GM10248 (cell line): Measurements from ENCODE around the gene OGDHL.
"Not testable (repeated sequence)": the region's sequence is repeated elsewhere in the genome, so short reads cannot be mapped to it uniquely, and the experiment has no call there.

ENCODE experiments used
- CTCF ChIA-PET: fragments of 300-600 bp; sonication (Branson Sonifier 250); formaldehyde crosslinking; extraction: SDS; loops from one replicate; lab custom pipeline; 2021; ENCODE audit warnings: antibody characterized with exemption; lab: Yijun Ruan, JAX
- POLR2A ChIA-PET: fragments of 350-650 bp; sonication (Branson Sonifier 250); formaldehyde crosslinking; extraction: SDS; loops from one replicate; lab custom pipeline; 2020; ENCODE audit warnings: antibody characterized with exemption; lab: Yijun Ruan, JAX
- DNase-seq: peaks from one replicate; pipeline ENCODE4 v3.0.0; 2012; ENCODE audit errors: extremely low spot score
- TF ChIP-seq, protein P1 (sequence below): IDR thresholded peaks from 2 replicates; pipeline ENCODE4 v1.5.1; 2012; ENCODE audit warnings: mild to moderate bottlenecking, low read depth; ENCODE audit errors: extremely low read depth, missing control alignments, control extremely low read depth

Gene OGDHL

DNA sequence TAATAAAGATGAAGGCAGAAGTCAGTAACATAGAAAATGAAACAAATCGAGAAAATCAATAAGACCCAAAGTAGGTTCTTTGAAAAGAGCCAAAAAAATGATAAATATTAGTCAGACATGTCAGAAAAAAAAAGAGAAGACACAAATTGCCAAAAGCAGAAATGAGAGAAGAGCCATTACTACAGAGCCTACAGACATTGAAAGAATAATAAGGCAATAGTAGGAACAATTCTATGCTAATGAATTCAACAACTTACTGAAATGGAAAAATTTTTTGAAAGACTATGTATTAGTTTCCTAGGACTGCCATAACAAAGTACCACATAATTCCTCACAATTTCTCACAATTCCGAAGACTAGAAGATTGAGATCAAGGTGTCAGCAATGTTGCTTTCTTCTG, 35.5 kb downstream of the OGDHL start:
- TF ChIP-seq, protein P1, sequence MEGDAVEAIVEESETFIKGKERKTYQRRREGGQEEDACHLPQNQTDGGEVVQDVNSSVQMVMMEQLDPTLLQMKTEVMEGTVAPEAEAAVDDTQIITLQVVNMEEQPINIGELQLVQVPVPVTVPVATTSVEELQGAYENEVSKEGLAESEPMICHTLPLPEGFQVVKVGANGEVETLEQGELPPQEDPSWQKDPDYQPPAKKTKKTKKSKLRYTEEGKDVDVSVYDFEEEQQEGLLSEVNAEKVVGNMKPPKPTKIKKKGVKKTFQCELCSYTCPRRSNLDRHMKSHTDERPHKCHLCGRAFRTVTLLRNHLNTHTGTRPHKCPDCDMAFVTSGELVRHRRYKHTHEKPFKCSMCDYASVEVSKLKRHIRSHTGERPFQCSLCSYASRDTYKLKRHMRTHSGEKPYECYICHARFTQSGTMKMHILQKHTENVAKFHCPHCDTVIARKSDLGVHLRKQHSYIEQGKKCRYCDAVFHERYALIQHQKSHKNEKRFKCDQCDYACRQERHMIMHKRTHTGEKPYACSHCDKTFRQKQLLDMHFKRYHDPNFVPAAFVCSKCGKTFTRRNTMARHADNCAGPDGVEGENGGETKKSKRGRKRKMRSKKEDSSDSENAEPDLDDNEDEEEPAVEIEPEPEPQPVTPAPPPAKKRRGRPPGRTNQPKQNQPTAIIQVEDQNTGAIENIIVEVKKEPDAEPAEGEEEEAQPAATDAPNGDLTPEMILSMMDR: no peak
- no peak for DNase-seq
- POLR2A ChIA-PET: no interaction called here
- CTCF ChIA-PET: no interaction called here

DNA sequence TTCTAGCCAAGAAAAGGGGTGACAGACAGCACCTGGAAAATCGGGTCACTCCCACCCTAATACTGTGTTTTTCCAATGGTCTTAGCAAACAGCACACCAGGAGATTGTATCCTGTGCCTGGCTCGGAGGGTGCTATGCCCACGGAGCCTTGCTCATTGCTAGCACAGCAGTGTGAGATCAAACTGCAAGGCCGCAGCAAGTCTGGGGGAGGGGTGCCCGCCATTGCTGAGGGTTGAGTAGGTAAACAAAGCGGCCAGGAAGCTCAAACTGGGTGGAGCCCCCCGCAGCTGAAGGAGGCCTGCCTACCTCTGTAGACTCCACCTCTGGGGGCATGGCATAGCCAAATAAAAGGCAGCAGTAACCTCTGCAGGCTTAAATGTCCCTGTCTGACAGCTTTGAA, 47.0 kb downstream of the OGDHL start:
- POLR2A ChIA-PET, DNase-seq, CTCF ChIA-PET: not testable (repeated sequence)

DNA sequence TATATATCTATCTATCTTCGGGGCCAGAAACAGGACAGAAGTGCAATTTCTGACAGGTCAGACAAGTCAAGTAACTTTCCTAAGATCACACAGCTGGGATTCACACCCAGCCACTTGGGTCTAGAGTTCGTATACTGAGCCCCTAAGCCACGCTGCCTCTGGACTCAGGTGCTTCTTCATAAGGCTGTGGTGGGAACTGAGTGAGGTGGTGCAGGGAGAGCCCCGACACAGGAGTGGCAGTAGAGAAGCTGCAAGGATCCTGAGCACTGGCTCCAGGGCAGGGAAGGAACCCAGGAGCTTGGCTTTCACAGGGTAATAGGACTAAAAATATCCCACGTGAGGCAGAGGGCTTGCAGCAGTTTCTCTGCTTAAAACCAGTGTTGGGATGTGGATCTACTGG, 48.9 kb downstream of the OGDHL start:
- no peak for DNase-seq
- CTCF ChIA-PET: no interaction called here
- TF ChIP-seq, protein P1: no peak
- POLR2A ChIA-PET: no interaction called here

DNA sequence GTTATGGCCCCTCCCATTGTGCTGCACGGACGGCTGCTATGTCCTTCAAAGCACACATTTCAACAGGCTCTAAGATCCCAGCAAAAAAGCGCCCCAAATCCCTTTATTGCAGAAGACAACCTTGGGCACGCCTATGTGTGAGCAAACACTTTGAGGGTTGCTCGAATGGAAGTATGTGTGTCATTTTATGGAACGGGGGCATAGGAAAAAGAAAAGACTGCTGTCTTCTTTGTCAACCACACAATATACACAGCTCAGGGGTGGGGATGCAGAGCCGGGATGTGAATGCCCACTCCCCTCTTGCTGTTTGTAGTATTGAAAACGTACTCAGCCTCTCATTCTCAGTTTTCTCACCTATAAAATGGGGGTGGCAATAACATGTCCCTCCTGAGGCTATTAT, 50.6 kb downstream of the OGDHL start:
- ChIA-PET CTCF (interaction anchor here (1.2 kb wide), 1 partner anchor 12 kb away, joined by 4 read pairs; no protein-coding TSS in a partner anchor), POLR2A (no interaction called here)
- DNase-seq: no peak
- TF ChIP-seq, protein P1: no peak

DNA sequence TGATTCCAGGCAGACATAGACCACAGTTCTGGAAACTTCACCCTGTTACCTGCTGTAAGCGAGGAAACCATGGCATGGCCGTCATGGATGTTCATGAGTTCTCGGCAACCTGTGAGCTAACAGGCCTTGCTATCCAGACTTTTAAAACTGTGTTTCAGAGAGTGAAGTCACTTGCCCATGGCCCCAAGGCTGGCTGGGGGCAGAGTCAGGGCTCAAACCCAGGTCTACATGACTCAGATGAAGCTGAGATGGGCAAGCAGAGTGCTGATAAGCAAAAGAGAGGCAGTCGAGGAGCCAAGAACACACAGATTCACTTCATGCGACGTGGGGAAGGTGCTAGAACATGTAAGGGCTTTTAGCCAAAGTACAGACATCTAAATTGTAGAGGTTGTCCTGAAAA, 51.2 kb downstream of the OGDHL start:
- ChIA-PET POLR2A (no interaction called here), CTCF (interaction anchor here (1.2 kb wide), 1 partner anchor 13 kb away, joined by 4 read pairs; no protein-coding TSS in a partner anchor)
- no peak for DNase-seq
- TF ChIP-seq, protein P1: no peak

DNA sequence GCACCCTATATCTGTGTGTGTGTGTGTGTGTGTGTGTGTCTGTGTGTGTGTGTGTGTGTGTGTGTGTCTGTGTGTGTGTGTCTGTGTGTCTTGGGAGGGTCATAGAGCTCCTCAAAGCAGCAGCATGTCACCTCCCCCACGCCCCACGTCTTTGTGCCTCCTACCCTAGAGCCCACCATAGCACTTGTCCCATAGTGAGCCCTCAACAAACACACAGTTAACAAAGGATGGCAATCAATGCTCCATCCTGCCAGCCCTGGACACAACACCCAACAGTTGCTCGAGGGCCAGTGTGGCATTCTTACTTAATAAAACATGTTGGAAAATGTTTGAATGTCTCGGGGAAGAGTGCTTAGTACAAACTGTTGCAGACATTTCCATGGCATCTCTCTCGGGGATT, 52.2 kb downstream of the OGDHL start:
- DNase-seq: no peak
- TF ChIP-seq, protein P1: no peak
- CTCF ChIA-PET: no interaction called here
- POLR2A ChIA-PET: no interaction called here

DNA sequence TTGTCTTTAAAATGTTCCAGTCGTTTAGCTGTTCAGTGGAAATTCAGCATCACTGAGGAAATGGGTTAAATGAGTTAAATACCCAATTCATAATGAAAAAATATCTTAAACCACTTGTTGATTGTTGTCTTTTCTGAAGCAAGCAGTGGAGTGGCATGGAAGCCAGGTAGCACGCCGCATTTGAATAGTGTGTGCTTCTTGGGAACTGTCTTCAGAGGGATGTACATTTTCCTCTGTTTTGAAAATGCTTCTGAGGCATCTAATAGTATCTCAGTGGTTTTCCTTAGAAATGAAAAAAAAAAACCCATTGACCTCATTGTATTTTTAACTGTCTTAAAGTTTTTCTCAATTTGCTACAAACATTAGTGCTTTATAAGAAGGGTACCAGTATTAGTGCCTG, 54.5 kb downstream of the OGDHL start:
- TF ChIP-seq, protein P1: no peak
- ChIA-PET POLR2A (no interaction called here), CTCF (no interaction called here)
- no peak for DNase-seq
